MCF 10A (cell line): ENCODE results near the gene KCNAB2. TPM values are rescaled to one million over a fixed set of nuclear protein-coding genes. Genes with fewer than 3 reads are reported as not detected.

ENCODE experiments used
- BruUV-seq: library from RNA; stranded (reverse); fragments of 400-500 nt; replicated peaks from 2 replicates; lab custom pipeline; 2021; lab: Mats Ljungman, UMichigan
- CTCF ChIA-PET: fragments of 300-600 bp; sonication (Branson Sonifier 250); formaldehyde crosslinking; extraction: SDS; loops from one replicate; lab custom pipeline; 2021; ENCODE audit warnings: antibody characterized with exemption, inconsistent platforms; lab: Yijun Ruan, JAX
- POLR2A ChIA-PET: fragments of 300-600, 350-650 bp; sonication (Branson Sonifier 250); formaldehyde crosslinking; extraction: SDS; loops from one replicate; lab custom pipeline; 2020; ENCODE audit warnings: antibody characterized with exemption, inconsistent platforms; lab: Yijun Ruan, JAX
- DNase-seq: peaks from one replicate; pipeline ENCODE4 v3.0.0-alpha.2; 2018; ENCODE audit not compliant: unreplicated experiment
- H3K27ac Mint-ChIP-seq: one replicate; pipeline ENCODE4 v1.8.0; 2022; ENCODE audit warnings: mild to moderate bottlenecking, low read depth, mixed read lengths; ENCODE audit not compliant: unreplicated experiment
- H3K27me3 Mint-ChIP-seq: one replicate; pipeline ENCODE4 v1.8.0; 2022; ENCODE audit warnings: mixed read lengths; ENCODE audit not compliant: insufficient read depth, unreplicated experiment
- H3K36me3 Mint-ChIP-seq: one replicate; pipeline ENCODE4 v1.8.0; 2022; ENCODE audit warnings: mild to moderate bottlenecking, moderate library complexity, mixed read lengths; ENCODE audit not compliant: insufficient read depth, unreplicated experiment
- H3K4me1 Mint-ChIP-seq: one replicate; pipeline ENCODE4 v1.8.0; 2022; ENCODE audit warnings: mixed read lengths; ENCODE audit not compliant: insufficient read depth, unreplicated experiment
- H3K4me3 Mint-ChIP-seq: one replicate; pipeline ENCODE4 v1.8.0; 2022; ENCODE audit warnings: mild to moderate bottlenecking, moderate library complexity, mixed read lengths; ENCODE audit not compliant: unreplicated experiment
- H3K9me3 Mint-ChIP-seq: one replicate; pipeline ENCODE4 v1.8.0; 2022; ENCODE audit warnings: mixed read lengths; ENCODE audit not compliant: unreplicated experiment
- intact Hi-C: fragments of 100-400 bp; cut with micrococcal nuclease; formaldehyde crosslinking; loops from 2 replicates; pipeline ENCODE4 v1.14.1; 2022
- total RNA-seq: library from RNA; stranded (reverse); gene quantifications from 2 replicates; pipeline ENCODE4 v1.2.3, GENCODE V29; 2022
- TF ChIP-seq, protein P1 (sequence below): fragments of 200-600 bp; IDR thresholded peaks from one replicate; pipeline ENCODE4 v1.8.0; 2022; ENCODE audit warnings: antibody characterized with exemption, mild to moderate bottlenecking; ENCODE audit not compliant: unreplicated experiment

Gene KCNAB2
- total RNA-seq, 1 experiment from 2014 or later = 11.8 TPM

GRCh38 chr1:6068073-6068472 lies 22.4 kb downstream of the KCNAB2 start:
- intact Hi-C loops = no loop called here
- TF ChIP-seq, protein P1, sequence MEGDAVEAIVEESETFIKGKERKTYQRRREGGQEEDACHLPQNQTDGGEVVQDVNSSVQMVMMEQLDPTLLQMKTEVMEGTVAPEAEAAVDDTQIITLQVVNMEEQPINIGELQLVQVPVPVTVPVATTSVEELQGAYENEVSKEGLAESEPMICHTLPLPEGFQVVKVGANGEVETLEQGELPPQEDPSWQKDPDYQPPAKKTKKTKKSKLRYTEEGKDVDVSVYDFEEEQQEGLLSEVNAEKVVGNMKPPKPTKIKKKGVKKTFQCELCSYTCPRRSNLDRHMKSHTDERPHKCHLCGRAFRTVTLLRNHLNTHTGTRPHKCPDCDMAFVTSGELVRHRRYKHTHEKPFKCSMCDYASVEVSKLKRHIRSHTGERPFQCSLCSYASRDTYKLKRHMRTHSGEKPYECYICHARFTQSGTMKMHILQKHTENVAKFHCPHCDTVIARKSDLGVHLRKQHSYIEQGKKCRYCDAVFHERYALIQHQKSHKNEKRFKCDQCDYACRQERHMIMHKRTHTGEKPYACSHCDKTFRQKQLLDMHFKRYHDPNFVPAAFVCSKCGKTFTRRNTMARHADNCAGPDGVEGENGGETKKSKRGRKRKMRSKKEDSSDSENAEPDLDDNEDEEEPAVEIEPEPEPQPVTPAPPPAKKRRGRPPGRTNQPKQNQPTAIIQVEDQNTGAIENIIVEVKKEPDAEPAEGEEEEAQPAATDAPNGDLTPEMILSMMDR = no peak
- Mint-ChIP-seq H3K4me3 (no peak overlapping the region), H3K27ac (no peak overlapping the region), H3K9me3 (no peaks in the 10 kb centered on the region), H3K4me1 (no peaks in the 10 kb centered on the region), H3K36me3 (no peaks in the 10 kb centered on the region), H3K27me3 (no peaks in the 10 kb centered on the region)
- CTCF ChIA-PET = interaction anchor here (1.2 kb wide), 1 partner anchor 15 kb away, joined by 3 read pairs; no protein-coding TSS in a partner anchor
- BruUV-seq = no TSS peak
- DNase-seq = no peak
- POLR2A ChIA-PET = no interaction called here

DNA sequence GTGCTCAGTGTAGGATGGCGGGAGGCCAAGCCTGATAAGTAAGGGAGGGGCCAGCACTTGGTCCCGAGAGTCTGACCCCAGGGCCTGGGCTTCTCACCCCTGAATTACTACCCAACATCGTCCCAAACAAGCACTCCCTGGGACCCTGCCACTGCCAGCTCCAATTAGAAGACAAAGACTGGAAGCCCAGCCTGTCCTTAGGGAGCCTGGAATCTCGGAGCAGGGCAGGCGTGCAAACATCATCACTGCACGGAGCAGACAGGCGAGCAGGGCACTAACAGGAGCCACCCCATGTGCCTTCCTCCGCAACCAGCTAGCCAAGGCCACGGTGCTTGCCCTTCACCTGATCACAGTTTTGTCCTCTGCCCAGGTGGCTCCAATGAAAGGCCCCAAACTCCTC lies 23.2 kb downstream of the KCNAB2 start:
- TF ChIP-seq, protein P1 = no peak
- no peaks in the 10 kb centered on the region for H3K4me1 Mint-ChIP-seq
- DNase-seq = no peak
- no peak overlapping the region for H3K4me3 Mint-ChIP-seq
- ChIA-PET CTCF (no interaction called here), POLR2A (no interaction called here)
- intact Hi-C loops = no loop called here
- no peaks in the 10 kb centered on the region for H3K9me3 Mint-ChIP-seq
- no peak overlapping the region for H3K27ac Mint-ChIP-seq
- H3K36me3 Mint-ChIP-seq = no peaks in the 10 kb centered on the region
- BruUV-seq = no TSS peak
- no peaks in the 10 kb centered on the region for H3K27me3 Mint-ChIP-seq

GRCh38 chr1:6069573-6069972 lies 23.9 kb downstream of the KCNAB2 start:
- H3K27me3 Mint-ChIP-seq = no peaks in the 10 kb centered on the region
- no peak overlapping the region for H3K4me3 Mint-ChIP-seq
- H3K36me3 Mint-ChIP-seq = no peaks in the 10 kb centered on the region
- H3K4me1 Mint-ChIP-seq = no peaks in the 10 kb centered on the region
- H3K9me3 Mint-ChIP-seq = no peaks in the 10 kb centered on the region
- no peak for DNase-seq
- BruUV-seq = no TSS peak
- intact Hi-C loops = no loop called here
- POLR2A ChIA-PET = no interaction called here
- H3K27ac Mint-ChIP-seq = no peak overlapping the region
- CTCF ChIA-PET = no interaction called here
- TF ChIP-seq, protein P1 = no peak

GRCh38 chr1:6070450-6070974 lies 24.8 kb downstream of the KCNAB2 start:
- Mint-ChIP-seq H3K4me1 (no peaks in the 10 kb centered on the region), H3K4me3 (no peak overlapping the region), H3K36me3 (no peaks in the 10 kb centered on the region), H3K27me3 (no peaks in the 10 kb centered on the region), H3K27ac (no peak overlapping the region), H3K9me3 (no peaks in the 10 kb centered on the region)
- ChIA-PET POLR2A (no interaction called here), CTCF (interaction anchor here (0.7 to 0.9 kb wide), 2 partner anchors 117 to 266 kb away, joined by 3 read pairs; no protein-coding TSS in a partner anchor)
- TF ChIP-seq, protein P1 = no peak
- DNase-seq = no peak
- no TSS peak for BruUV-seq
- intact Hi-C loops = no loop called here
